ENCODE measurements around the gene CAMTA1.

Gene CAMTA1

GRCh38 chr1:7722670-7723012 lies 937.4 kb downstream of the CAMTA1 start:
- H3K9me3 Mint-ChIP-seq = no peaks in the 10 kb centered on the region
- H3K27me3 Mint-ChIP-seq = peaks cover 6% of the 10 kb centered on the region
- no peak overlapping the region for H3K27ac Mint-ChIP-seq
- H3K4me3 Mint-ChIP-seq = no peak overlapping the region
- H3K36me3 Mint-ChIP-seq (ENCODE audit: low read depth) = no peaks in the 10 kb centered on the region
- intact Hi-C loops (cut with micrococcal nuclease) = no loop called here
- peaks cover 6% of the 10 kb centered on the region for H3K4me1 Mint-ChIP-seq (ENCODE audit: low read depth)

DNA sequence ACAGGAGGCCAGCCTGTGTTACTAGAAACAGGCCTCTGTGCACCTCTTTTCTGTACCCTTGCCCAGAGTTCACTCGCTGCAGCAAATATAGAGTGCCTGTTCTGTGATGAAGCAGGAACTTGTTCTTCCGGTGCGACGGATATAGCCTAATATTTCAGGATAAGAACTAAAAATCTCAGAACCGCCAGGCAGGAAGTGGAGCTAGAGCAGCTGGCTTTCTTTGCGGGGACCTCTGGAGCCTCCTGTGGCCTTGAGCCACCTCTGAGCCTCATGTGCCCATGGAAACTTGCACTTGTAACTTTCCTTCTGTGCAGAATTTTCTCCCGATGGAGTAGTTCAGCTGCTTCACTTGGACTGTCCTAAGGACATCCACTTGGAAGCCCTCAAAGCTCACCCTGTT lies 941.4 kb downstream of the CAMTA1 start:
- H3K4me3 Mint-ChIP-seq = no peak overlapping the region
- peaks cover 33% of the 10 kb centered on the region for H3K4me1 Mint-ChIP-seq (ENCODE audit: low read depth)
- H3K36me3 Mint-ChIP-seq (ENCODE audit: low read depth) = no peaks in the 10 kb centered on the region
- H3K27me3 Mint-ChIP-seq = peaks cover 1% of the 10 kb centered on the region
- H3K27ac Mint-ChIP-seq = no peak overlapping the region
- intact Hi-C loops (cut with micrococcal nuclease) = no loop called here
- no peaks in the 10 kb centered on the region for H3K9me3 Mint-ChIP-seq

GRCh38 chr1:7727809-7728471 lies 942.7 kb downstream of the CAMTA1 start:
- intact Hi-C loops (cut with micrococcal nuclease) = no loop called here

DNA sequence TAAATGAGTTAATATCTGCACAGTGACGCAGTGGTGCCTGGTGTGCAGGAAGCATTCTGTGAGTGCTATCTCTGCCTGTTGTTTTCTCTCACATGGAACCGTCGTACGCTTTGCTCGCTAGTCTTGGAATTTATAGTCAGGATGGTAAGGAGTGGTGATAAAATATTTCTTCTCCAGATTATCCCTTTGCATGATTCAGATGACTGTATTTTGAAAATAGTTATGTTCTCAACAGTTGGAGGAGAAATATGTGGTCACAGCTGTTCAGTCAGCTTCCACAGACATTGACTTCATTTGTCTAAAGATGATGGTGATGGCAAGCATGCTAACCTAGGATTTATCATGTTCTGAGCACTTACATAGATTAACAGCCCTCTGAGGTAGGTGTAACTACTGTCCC lies 944.5 kb downstream of the CAMTA1 start:
- Mint-ChIP-seq H3K27me3 (peaks cover 1% of the 10 kb centered on the region), H3K4me1 (ENCODE audit: low read depth) (peaks cover 33% of the 10 kb centered on the region), H3K36me3 (ENCODE audit: low read depth) (no peaks in the 10 kb centered on the region), H3K4me3 (no peak overlapping the region), H3K9me3 (no peaks in the 10 kb centered on the region), H3K27ac (no peak overlapping the region)
- intact Hi-C loops (cut with micrococcal nuclease) = no loop called here

More at GRCh38 chr1:7727809-7728471, 942.7 kb downstream of the CAMTA1 start:
- H3K4me3 Mint-ChIP-seq = no peak overlapping the region
- peaks cover 1% of the 10 kb centered on the region for H3K27me3 Mint-ChIP-seq
- H3K4me1 Mint-ChIP-seq (ENCODE audit: low read depth) = peaks cover 33% of the 10 kb centered on the region
- H3K27ac Mint-ChIP-seq = no peak overlapping the region
- no peaks in the 10 kb centered on the region for H3K9me3 Mint-ChIP-seq
- H3K36me3 Mint-ChIP-seq (ENCODE audit: low read depth) = no peaks in the 10 kb centered on the region

GRCh38 chr1:7732331-7732730 lies 947.1 kb downstream of the CAMTA1 start:
- H3K36me3 Mint-ChIP-seq (ENCODE audit: low read depth) = peaks cover 6% of the 10 kb centered on the region
- intact Hi-C loops (cut with micrococcal nuclease) = no loop called here
- no peak overlapping the region for H3K4me3 Mint-ChIP-seq
- H3K9me3 Mint-ChIP-seq = no peaks in the 10 kb centered on the region
- peaks cover 27% of the 10 kb centered on the region for H3K4me1 Mint-ChIP-seq (ENCODE audit: low read depth)
- H3K27ac Mint-ChIP-seq = no peak overlapping the region
- peaks cover 1% of the 10 kb centered on the region for H3K27me3 Mint-ChIP-seq

GRCh38 chr1:7733276-7733675 lies 948.0 kb downstream of the CAMTA1 start:
- Mint-ChIP-seq H3K9me3 (no peaks in the 10 kb centered on the region), H3K4me3 (no peak overlapping the region), H3K27me3 (peaks cover 1% of the 10 kb centered on the region), H3K27ac (no peak overlapping the region), H3K4me1 (ENCODE audit: low read depth) (peaks cover 22% of the 10 kb centered on the region), H3K36me3 (ENCODE audit: low read depth) (peaks cover 7% of the 10 kb centered on the region)
- intact Hi-C loops (cut with micrococcal nuclease) = no loop called here

DNA sequence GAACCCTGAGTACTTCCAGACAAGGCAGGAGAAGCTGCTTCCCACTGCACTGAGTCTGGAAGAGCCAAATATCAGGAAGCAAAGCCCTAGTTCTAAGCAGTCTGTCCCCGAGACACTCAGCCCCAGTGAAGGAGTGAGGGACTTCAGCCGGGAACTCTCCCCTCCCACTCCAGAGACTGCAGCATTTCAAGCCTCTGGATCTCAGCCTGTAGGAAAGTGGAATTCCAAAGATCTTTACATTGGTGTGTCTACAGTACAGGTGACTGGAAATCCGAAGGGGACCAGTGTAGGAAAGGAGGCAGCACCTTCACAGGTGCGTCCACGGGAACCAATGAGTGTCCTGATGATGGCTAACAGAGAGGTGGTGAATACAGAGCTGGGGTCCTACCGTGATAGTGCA lies 952.8 kb downstream of the CAMTA1 start:
- Mint-ChIP-seq H3K4me1 (ENCODE audit: low read depth) (no peaks in the 10 kb centered on the region), H3K27ac (no peak overlapping the region), H3K36me3 (ENCODE audit: low read depth) (peaks cover 15% of the 10 kb centered on the region), H3K27me3 (no peaks in the 10 kb centered on the region), H3K9me3 (no peaks in the 10 kb centered on the region), H3K4me3 (no peak overlapping the region)
- intact Hi-C loops (cut with micrococcal nuclease) = no loop called here

DNA sequence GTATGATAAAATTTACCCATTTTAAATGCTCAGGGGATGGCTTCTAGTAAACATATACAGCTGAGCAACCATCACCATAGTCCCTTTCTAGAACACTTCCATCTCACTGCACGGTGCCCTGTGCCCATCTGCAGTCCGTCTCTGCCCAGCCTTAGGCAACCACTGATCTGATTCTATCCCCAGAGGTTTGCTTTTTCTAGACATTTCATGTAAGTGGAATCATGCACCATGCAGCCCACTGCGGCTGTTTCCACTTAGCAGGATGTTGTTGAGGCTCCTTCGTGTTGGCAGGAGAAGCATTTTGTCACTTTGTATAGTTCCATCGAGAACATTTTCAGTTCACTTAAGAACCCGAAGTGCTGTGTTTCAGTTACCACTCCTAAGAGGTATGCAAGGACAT lies 958.1 kb downstream of the CAMTA1 start:
- Mint-ChIP-seq H3K27ac (no peak overlapping the region), H3K4me1 (ENCODE audit: low read depth) (no peaks in the 10 kb centered on the region), H3K4me3 (no peak overlapping the region), H3K27me3 (no peaks in the 10 kb centered on the region), H3K36me3 (ENCODE audit: low read depth) (peaks cover 14% of the 10 kb centered on the region), H3K9me3 (no peaks in the 10 kb centered on the region)
- intact Hi-C loops (cut with micrococcal nuclease) = no loop called here

DNA sequence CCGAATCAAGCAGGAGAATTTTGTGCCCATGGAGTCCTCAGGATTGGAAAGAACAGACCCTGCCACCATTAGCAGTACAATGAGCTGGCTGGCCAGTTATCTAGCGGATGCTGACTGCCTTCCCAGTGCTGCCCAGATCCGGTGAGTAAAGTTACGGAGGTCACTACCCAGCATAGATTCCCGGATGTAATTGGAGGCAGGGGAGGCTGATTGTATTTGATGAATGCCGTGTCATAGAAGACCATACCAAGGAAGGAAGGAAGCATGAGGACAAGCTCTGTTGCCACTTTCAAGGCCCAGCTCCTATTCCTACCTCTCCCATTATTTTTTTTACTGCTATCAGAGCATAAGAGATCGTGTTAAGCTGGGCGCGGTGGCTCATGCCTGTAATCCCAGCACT lies 959.6 kb downstream of the CAMTA1 start:
- Mint-ChIP-seq H3K4me3 (no peak overlapping the region), H3K27me3 (no peaks in the 10 kb centered on the region)
- intact Hi-C loops (cut with micrococcal nuclease) = no loop called here

GRCh38 chr1:7745783-7746182 lies 960.5 kb downstream of the CAMTA1 start:
- no peak overlapping the region for H3K27ac Mint-ChIP-seq

More for the DNA sequence above, 959.6 kb downstream of the CAMTA1 start:
- peaks cover 5% of the 10 kb centered on the region for H3K36me3 Mint-ChIP-seq (ENCODE audit: low read depth)
- no peaks in the 10 kb centered on the region for H3K9me3 Mint-ChIP-seq
- H3K4me1 Mint-ChIP-seq (ENCODE audit: low read depth) = no peaks in the 10 kb centered on the region
- no peak overlapping the region for H3K27ac Mint-ChIP-seq

GRCh38 chr1:7747605-7748004 lies 962.4 kb downstream of the CAMTA1 start:
- Mint-ChIP-seq H3K4me3 (no peak overlapping the region), H3K36me3 (ENCODE audit: low read depth) (peaks cover 5% of the 10 kb centered on the region), H3K27ac (no peak overlapping the region), H3K4me1 (ENCODE audit: low read depth) (no peaks in the 10 kb centered on the region), H3K9me3 (no peaks in the 10 kb centered on the region), H3K27me3 (no peaks in the 10 kb centered on the region)
- intact Hi-C loops (cut with micrococcal nuclease) = no loop called here

More at GRCh38 chr1:7745783-7746182, 960.5 kb downstream of the CAMTA1 start:
- intact Hi-C loops (cut with micrococcal nuclease) = no loop called here
- Mint-ChIP-seq H3K36me3 (ENCODE audit: low read depth) (peaks cover 5% of the 10 kb centered on the region), H3K9me3 (no peaks in the 10 kb centered on the region), H3K27me3 (no peaks in the 10 kb centered on the region), H3K4me1 (ENCODE audit: low read depth) (no peaks in the 10 kb centered on the region), H3K4me3 (no peak overlapping the region)

DNA sequence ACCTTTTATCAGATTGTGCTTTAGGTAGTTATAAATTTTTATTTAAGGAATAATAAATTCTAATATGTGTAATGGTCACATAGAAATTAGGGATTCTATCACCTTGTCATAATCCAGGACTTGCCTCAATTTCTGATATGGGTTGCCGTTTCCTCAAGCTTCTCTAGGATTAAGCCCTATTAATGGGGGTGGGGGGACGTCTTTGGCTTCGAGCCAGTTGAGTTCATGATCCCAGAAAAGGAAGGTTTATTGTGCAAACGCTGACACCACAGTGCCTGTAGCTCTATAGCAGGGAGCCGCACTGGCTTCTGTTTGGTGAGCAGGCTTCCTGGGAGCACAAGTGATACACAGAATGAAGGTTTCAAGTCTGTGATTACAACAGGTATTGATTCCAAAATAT lies 963.9 kb downstream of the CAMTA1 start:
- Mint-ChIP-seq H3K4me3 (no peak overlapping the region), H3K27me3 (no peaks in the 10 kb centered on the region), H3K4me1 (ENCODE audit: low read depth) (peaks cover 14% of the 10 kb centered on the region), H3K9me3 (no peaks in the 10 kb centered on the region), H3K36me3 (ENCODE audit: low read depth) (peaks cover 5% of the 10 kb centered on the region), H3K27ac (no peak overlapping the region)
- intact Hi-C loops (cut with micrococcal nuclease) = no loop called here

DNA sequence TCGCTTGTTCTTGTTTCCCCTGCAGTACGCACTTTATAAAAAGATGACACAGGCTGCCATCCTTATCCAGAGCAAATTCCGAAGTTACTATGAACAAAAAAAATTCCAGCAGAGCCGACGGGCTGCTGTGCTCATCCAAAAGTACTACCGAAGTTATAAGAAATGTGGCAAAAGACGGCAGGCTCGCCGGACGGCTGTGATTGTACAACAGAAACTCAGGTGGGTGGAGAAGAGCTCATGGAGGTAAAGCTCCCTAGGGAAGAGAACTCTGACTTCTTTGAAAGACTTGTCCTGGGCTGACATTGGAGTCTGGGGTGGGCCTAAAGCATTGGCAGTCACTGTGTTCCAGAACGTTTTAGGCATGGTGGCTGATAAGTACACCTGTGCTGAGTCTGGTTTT lies 965.9 kb downstream of the CAMTA1 start:
- intact Hi-C loops (cut with micrococcal nuclease) = loop anchor here (10.0 kb wide), 1 partner anchor 104 kb away; the partner anchor contains the start of gene UTS2
- Mint-ChIP-seq H3K9me3 (no peaks in the 10 kb centered on the region), H3K4me3 (no peak overlapping the region), H3K27me3 (no peaks in the 10 kb centered on the region), H3K4me1 (ENCODE audit: low read depth) (peaks cover 15% of the 10 kb centered on the region), H3K36me3 (ENCODE audit: low read depth) (no peaks in the 10 kb centered on the region), H3K27ac (no peak overlapping the region)

- H3K9me3 Mint-ChIP-seq = no peaks in the 10 kb centered on the region
Measured at GRCh38 chr1:7752512-7753417, 967.5 kb downstream of the CAMTA1 start.

More at GRCh38 chr1:7752512-7753417, 967.5 kb downstream of the CAMTA1 start:
- no peaks in the 10 kb centered on the region for H3K36me3 Mint-ChIP-seq (ENCODE audit: low read depth)
- intact Hi-C loops (cut with micrococcal nuclease) = loop anchor here (1.0 to 10.0 kb wide), 2 partner anchors 85 to 102 kb away; partner anchors contain the start of gene UTS2
- H3K4me3 Mint-ChIP-seq = peak overlapping the region; percentile 46
- no peaks in the 10 kb centered on the region for H3K27me3 Mint-ChIP-seq
- H3K4me1 Mint-ChIP-seq (ENCODE audit: low read depth) = peaks cover 15% of the 10 kb centered on the region
- H3K27ac Mint-ChIP-seq = no peak overlapping the region

Data from dendritic cell treated with granulocyte-macrophage colony-stimulating factor and Interleukin-4, amounts not matched to agents 40 ng/mL and 50 ng/mL, for 4 days (primary cell).